B cell (primary cell): ENCODE results near the gene FAM107A. TPM values are rescaled to one million over a fixed set of nuclear protein-coding genes. Genes with fewer than 3 reads are reported as not detected.

Experiments used
- ATAC-seq: fragments of 200-7000 bp; cut with Tn5 transposase; one replicate; pipeline ENCODE4 v1.10.0; 2021; ENCODE audit warnings: low read depth, mild to moderate bottlenecking, moderate number of reproducible peaks, moderate library complexity
- CTCF ChIA-PET: fragments of 350-600 bp; sonication (Branson Sonifier 250); formaldehyde crosslinking; loops from one replicate; lab custom pipeline; 2021; ENCODE audit warnings: antibody characterized with exemption, inconsistent platforms; lab: Charles Lee
- POLR2A ChIA-PET: fragments of 350-600 bp; sonication (Branson Sonifier 250); formaldehyde crosslinking; loops from one replicate; lab custom pipeline; 2021; ENCODE audit warnings: antibody characterized with exemption; lab: Charles Lee
- DNase-seq: peaks from one replicate; pipeline ENCODE4 v3.0.0; 2013
- H2AFZ ChIP-seq: 2 replicates; pipeline ENCODE4 v1.6.1; 2012; ENCODE audit warnings: mild to moderate bottlenecking, low read depth, low read length; ENCODE audit not compliant: insufficient read depth, poor library complexity, severe bottlenecking
- H3K27ac ChIP-seq, 2 donors: 1 replicate in 1 of 2; 2 replicates in 1 of 2; pipeline ENCODE4 v1.5.1; 2012 to 2013; ENCODE audit warnings: low read length in 2 of 2, mild to moderate bottlenecking in 2 of 2, moderate library complexity in 1 of 2
- H3K27me3 ChIP-seq, 4 experiments: fragments of 200-600 bp in 1 of 4; sonication (generic) in 1 of 4; replicated peaks in 1 of 4; 1 replicate in 2 of 4; 2 replicates in 2 of 4; pipeline versions ENCODE4 v1.6.1 to v1.7.0; 2013 to 2016; ENCODE audit warnings: low read length in 3 of 4, mild to moderate bottlenecking in 2 of 4, mixed read lengths in 1 of 4, moderate library complexity in 1 of 4; ENCODE audit not compliant: insufficient read depth in 4 of 4, control insufficient read depth in 3 of 4; ENCODE audit errors: control extremely low read depth in 1 of 4
- H3K36me3 ChIP-seq, 2 experiments: replicated peaks in 1 of 2; 1 replicate in 1 of 2; 2 replicates in 1 of 2; pipeline versions ENCODE4 v1.6.1 to v1.7.1; 2013; ENCODE audit warnings: low read length in 1 of 2; ENCODE audit not compliant: insufficient read depth in 2 of 2, control insufficient read depth in 1 of 2; ENCODE audit errors: control extremely low read depth in 1 of 2, extremely low read depth in 1 of 2
- H3K4me1 ChIP-seq, 2 donors: fragments of 200-600 bp in 1 of 2; sonication (generic) in 1 of 2; 1 replicate in 1 of 2; 2 replicates in 1 of 2; pipeline versions ENCODE4 v1.5.1 to v1.6.1; 2013 to 2017; ENCODE audit warnings: low read length in 2 of 2; ENCODE audit not compliant: control insufficient read depth in 2 of 2, insufficient read depth in 2 of 2
- H3K4me2 ChIP-seq: replicated peaks from 2 replicates; pipeline ENCODE3; 2012; ENCODE audit warnings: mild to moderate bottlenecking, low read depth, low read length; ENCODE audit not compliant: poor library complexity, severe bottlenecking
- H3K4me3 ChIP-seq, 5 experiments: fragments of 200-600 bp in 1 of 5; sonication (generic) in 1 of 5; 1 replicate in 3 of 5; 2 replicates in 2 of 5; pipeline versions ENCODE4 v1.5.1 to v1.7.0; 2011 to 2016; ENCODE audit warnings: low read length in 4 of 5, mild to moderate bottlenecking in 4 of 5, low read depth in 2 of 5, control low read depth in 1 of 5, moderate library complexity in 1 of 5; ENCODE audit not compliant: insufficient read depth in 1 of 5; ENCODE audit errors: control extremely low read depth in 1 of 5, extremely low read depth in 1 of 5
- H3K79me2 ChIP-seq: fragments of 200-600 bp; sonication (generic); one replicate; pipeline ENCODE4 v1.6.0; 2016; ENCODE audit warnings: low read length; ENCODE audit not compliant: control insufficient read depth, insufficient read depth
- H3K9ac ChIP-seq: fragments of 200-600 bp; sonication (generic); 2 replicates; pipeline ENCODE4 v1.6.1; 2017; ENCODE audit warnings: mild to moderate bottlenecking, low read length, moderate library complexity
- H3K9me3 ChIP-seq, 3 donors: one replicate each; pipeline versions ENCODE4 v1.6.1 to v1.7.1; 2013; ENCODE audit warnings: low read length in 2 of 3; ENCODE audit not compliant: control insufficient read depth in 2 of 3, insufficient read depth in 1 of 3; ENCODE audit errors: control extremely low read depth in 1 of 3
- H4K20me1 ChIP-seq: 2 replicates; pipeline ENCODE4 v1.6.0; 2012; ENCODE audit warnings: mild to moderate bottlenecking, low read length; ENCODE audit not compliant: insufficient read depth, control insufficient read depth, poor library complexity, severe bottlenecking
- H3K27ac Mint-ChIP-seq: one replicate; pipeline ENCODE4 v1.8.0; 2021; ENCODE audit warnings: mixed read lengths
- H3K27me3 Mint-ChIP-seq: one replicate; pipeline ENCODE4 v1.8.0; 2021; ENCODE audit warnings: mixed read lengths
- H3K4me1 Mint-ChIP-seq: one replicate; pipeline ENCODE4 v1.8.0; 2021; ENCODE audit warnings: mixed read lengths
- H3K4me3 Mint-ChIP-seq: one replicate; pipeline ENCODE4 v1.8.0; 2021; ENCODE audit warnings: mixed read lengths
- H3K9me3 Mint-ChIP-seq: one replicate; pipeline ENCODE4 v1.8.0; 2022; ENCODE audit warnings: mixed read lengths; ENCODE audit not compliant: insufficient read depth
- EZH2 ChIP-seq: IDR thresholded peaks from 2 replicates; pipeline ENCODE4 v1.6.1; 2012; ENCODE audit warnings: borderline replicate concordance, low read depth, mild to moderate bottlenecking, moderate library complexity, low read length; ENCODE audit not compliant: insufficient read depth, poor library complexity, severe bottlenecking
- WGBS: methylation state at CpG from one replicate; pipeline ENCODE4 v1.1.5; 2013; ENCODE audit warnings: missing lambda C conversion rate; ENCODE audit not compliant: insufficient coverage; 5-methylcytosine and 5-hydroxymethylcytosine counted together
- intact Hi-C: fragments of 100-400 bp; cut with micrococcal nuclease; formaldehyde crosslinking; loops from one replicate; pipeline ENCODE4 v1.10.0; 2022
- polyA plus RNA-seq: library from polyadenylated mRNA; depleted of rRNA; stranded (reverse); fragments of >200 nt; gene quantifications from 2 replicates; pipeline ENCODE4 v1.2.3, GENCODE V29; 2012
- total RNA-seq, 2 donors: library from RNA; stranded (reverse); fragments of 120-200 nt in 1 of 2; gene quantifications; 1 replicate in 1 of 2; 2 replicates in 1 of 2; pipeline versions ENCODE4 v1.2.3 to v1.2.4, GENCODE V29; 2013 to 2022
- TF ChIP-seq, protein P1 (sequence below): fragments of 200-600 bp; IDR thresholded peaks from one replicate; pipeline ENCODE4 v1.8.0; 2022; ENCODE audit warnings: antibody characterized with exemption, mild to moderate bottlenecking

The FAM107A gene
- total and polyA plus RNA-seq, 2 donors (not counting 1 experiment from before 2014, with no cell fraction given), result not detected

DNA sequence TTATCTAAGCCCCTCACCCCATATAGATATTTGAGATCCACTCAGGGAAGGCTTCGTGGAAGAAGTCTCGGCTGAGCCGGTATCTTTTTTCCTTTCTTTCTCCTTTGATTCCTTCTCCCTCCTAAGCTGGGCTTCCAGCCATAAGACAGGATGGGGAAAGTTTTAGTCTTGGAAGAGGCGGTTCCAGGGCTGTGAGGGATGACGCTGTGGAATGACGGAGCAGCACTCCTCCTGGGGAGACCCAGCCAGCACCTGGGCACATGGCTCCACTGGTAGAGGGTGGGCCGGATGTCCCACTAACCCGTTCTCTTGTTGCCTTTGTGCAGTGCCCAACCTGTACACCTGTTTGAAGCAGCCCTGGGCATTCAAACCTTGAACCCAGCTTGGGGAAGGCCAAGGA is 43.2 kb upstream of the FAM107A start:
- WGBS, result 85% methylated on average over 5 of the region's 8 CpGs
- intact Hi-C loops, result no loop called here
- H3K27ac ChIP-seq, result no peak overlapping the region
- no peak overlapping the region for H2AFZ ChIP-seq
- no peak overlapping the region for H3K4me2 ChIP-seq
- ChIA-PET CTCF (interaction anchor here (2.5 kb wide), 1 partner anchor 10 kb away, joined by 9 read pairs; no protein-coding TSS in a partner anchor), POLR2A (no interaction called here)
- no peak overlapping the region for H3K27ac Mint-ChIP-seq
- H3K9me3 Mint-ChIP-seq, result no peaks in the 10 kb centered on the region
- no peak for ATAC-seq
- no peaks in the 10 kb centered on the region for H3K27me3 ChIP-seq
- no peak overlapping the region for H3K9ac ChIP-seq
- no peaks in the 10 kb centered on the region for H3K4me1 ChIP-seq
- no peak overlapping the region for H3K4me3 ChIP-seq
- DNase-seq, result no peak
- no peaks in the 10 kb centered on the region for H3K9me3 ChIP-seq
- no peaks in the 10 kb centered on the region for H3K4me1 Mint-ChIP-seq
- no peaks in the 10 kb centered on the region for H4K20me1 ChIP-seq
- TF ChIP-seq EZH2, result no peak
- TF ChIP-seq, protein P1, sequence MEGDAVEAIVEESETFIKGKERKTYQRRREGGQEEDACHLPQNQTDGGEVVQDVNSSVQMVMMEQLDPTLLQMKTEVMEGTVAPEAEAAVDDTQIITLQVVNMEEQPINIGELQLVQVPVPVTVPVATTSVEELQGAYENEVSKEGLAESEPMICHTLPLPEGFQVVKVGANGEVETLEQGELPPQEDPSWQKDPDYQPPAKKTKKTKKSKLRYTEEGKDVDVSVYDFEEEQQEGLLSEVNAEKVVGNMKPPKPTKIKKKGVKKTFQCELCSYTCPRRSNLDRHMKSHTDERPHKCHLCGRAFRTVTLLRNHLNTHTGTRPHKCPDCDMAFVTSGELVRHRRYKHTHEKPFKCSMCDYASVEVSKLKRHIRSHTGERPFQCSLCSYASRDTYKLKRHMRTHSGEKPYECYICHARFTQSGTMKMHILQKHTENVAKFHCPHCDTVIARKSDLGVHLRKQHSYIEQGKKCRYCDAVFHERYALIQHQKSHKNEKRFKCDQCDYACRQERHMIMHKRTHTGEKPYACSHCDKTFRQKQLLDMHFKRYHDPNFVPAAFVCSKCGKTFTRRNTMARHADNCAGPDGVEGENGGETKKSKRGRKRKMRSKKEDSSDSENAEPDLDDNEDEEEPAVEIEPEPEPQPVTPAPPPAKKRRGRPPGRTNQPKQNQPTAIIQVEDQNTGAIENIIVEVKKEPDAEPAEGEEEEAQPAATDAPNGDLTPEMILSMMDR, result no peak
- H3K4me3 Mint-ChIP-seq, result no peak overlapping the region
- no peaks in the 10 kb centered on the region for H3K79me2 ChIP-seq
- peaks cover 3% of the 10 kb centered on the region for H3K27me3 Mint-ChIP-seq
- no peaks in the 10 kb centered on the region for H3K36me3 ChIP-seq

DNA sequence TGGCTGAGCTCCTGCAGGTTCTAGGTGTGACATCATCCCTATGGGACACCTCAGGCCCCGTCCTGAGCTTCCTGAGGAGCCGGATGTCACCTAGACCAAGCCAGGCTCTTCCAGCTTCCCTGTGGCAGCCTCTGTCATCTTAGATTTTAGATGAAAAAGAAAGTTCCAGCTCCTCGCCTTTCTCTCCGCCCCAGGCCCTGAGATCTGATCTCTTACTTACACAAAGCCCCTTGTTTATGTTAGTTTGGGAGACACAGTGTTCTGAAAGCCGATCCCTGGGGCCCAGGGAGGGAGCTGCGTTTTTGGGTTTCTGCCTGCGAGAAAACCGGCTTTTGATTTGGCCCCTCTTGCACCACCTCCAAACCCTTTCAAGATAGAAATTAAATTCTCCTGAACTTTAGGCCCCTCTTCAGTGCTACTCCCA is 40.2 kb upstream of the FAM107A start:
- Histone ChIP-seq H3K4me1 (no peaks in the 10 kb centered on the region), H2AFZ (no peak overlapping the region), H3K27me3 (no peaks in the 10 kb centered on the region), H4K20me1 (no peaks in the 10 kb centered on the region), H3K9ac (no peak overlapping the region), H3K27ac (no peak overlapping the region), H3K36me3 (no peaks in the 10 kb centered on the region), H3K4me2 (no peak overlapping the region), H3K4me3 (no peak overlapping the region), H3K79me2 (no peaks in the 10 kb centered on the region), H3K9me3 (peaks cover 0 to under 1% (median 0%) of the 10 kb centered on the region in 3 donors)
- no peak for DNase-seq
- TF ChIP-seq EZH2, result no peak
- TF ChIP-seq, protein P1, result no peak
- no peak overlapping the region for H3K4me3 Mint-ChIP-seq
- CTCF ChIA-PET, result interaction anchor here (3.9 kb wide), 1 partner anchor 13 kb away, joined by 16 read pairs; no protein-coding TSS in a partner anchor
- whole genome bisulfite sequencing, result 100% methylated on average over 1 of the region's 8 CpGs
- no peaks in the 10 kb centered on the region for H3K4me1 Mint-ChIP-seq
- H3K27ac Mint-ChIP-seq, result no peak overlapping the region
- no peaks in the 10 kb centered on the region for H3K9me3 Mint-ChIP-seq
- no peak for ATAC-seq
- intact Hi-C loops, result no loop called here
- POLR2A ChIA-PET, result no interaction called here
- H3K27me3 Mint-ChIP-seq, result peaks cover 3% of the 10 kb centered on the region
